ENCODE results near the gene RFFL.
A peak's percentile ranks its signal among the peaks of the same experiment; 100 is the strongest.
"Not testable (repeated sequence)": the region's sequence is repeated elsewhere in the genome, so short reads cannot be mapped to it uniquely, and the experiment has no call there.

RFFL gene

DNA sequence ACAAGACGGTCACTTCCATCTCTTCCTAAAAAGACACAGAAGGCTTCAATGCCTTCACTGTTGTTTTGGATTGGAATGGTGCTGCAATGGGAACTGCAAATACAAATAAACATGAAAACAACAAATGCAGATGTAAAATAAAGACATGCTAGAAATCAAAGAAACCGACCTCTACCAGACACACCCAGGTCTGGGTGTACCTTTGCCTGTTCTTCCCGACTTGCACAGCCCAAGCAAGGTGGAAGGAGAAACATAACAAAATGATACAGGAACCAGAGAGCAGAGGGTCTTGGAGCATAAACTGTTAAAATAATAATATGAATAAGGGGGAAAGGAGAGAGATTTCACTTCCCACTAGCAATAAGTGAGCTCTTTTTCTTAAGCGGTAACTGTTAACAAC lies 17.3 kb downstream of the RFFL start:
- DNase-seq, result no peak

- DNase-seq, result not testable (repeated sequence)
These were observed 18.0 kb downstream of the RFFL start for GRCh38 chr17:35045458-35045979.

DNA sequence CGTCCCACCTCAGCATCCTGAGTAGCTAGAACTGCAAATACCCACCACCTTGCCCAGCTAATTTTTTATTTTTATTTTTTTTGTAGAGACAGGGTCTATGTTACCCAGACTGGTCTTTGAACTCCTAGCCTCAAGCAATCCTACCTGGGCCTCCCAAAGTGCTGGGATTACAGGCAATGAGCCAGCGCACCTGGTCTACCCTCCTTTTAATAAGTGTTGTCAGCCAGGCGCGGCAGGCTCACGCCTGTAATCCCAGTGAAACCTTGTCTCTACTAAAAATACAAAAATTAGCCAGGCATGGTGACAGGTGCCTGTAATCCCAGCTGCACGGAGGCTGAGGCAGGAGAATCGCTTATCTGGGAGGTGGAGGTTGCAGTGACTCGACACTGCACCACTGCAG lies 19.3 kb downstream of the RFFL start:
- no peak for DNase-seq

- DNase-seq, result no peak
These were observed 22.1 kb downstream of the RFFL start for GRCh38 chr17:35041390-35041789.

GRCh38 chr17:35038453-35038852 lies 25.1 kb downstream of the RFFL start:
- no peak for DNase-seq

DNA sequence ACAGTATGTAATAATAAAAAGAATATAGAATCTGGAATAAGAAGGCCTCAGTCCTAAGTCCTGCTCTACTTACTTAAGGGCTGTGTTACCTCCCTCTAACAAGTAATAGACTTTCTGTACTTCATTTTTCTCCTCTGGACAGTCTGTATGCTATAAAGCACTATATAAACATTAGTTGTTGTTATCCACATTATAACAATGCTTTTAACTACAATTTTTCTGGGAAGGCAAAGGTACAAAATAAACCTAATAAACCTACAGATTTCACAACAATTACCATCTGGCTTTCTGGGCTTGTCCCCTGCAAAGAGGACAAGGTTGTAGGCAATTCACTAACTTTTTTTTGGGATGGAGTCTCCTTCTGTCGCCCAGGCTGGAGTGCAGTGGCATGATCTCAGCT lies 32.7 kb downstream of the RFFL start:
- DNase-seq, result no peak

- DNase-seq, result no peak
These were observed 34.8 kb downstream of the RFFL start for GRCh38 chr17:35028531-35029262.

DNA sequence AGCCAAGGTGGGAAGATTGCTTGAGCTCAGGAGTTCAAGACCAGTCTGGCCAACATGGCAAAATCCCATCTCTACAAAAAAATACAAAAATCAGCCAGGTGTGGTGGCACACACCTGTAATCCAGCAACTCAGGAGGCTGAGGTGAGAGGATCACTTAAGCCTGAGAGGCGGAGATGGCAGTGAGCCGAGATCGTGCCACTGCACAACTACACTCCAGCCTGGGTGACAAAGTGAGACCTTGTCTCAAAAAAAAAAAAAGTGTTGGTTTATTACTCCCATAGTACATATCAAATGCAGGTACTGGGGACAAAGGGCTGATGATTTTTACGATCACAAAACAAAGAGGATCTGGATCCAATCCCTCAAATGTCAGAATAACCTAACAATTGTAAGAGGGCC lies 35.4 kb downstream of the RFFL start:
- DNase-seq, result not testable (repeated sequence)

GRCh38 chr17:35025541-35025940 lies 38.0 kb downstream of the RFFL start:
- DNase-seq, result no peak

GRCh38 chr17:35023538-35023937 lies 40.0 kb downstream of the RFFL start:
- DNase-seq, result no peak

DNA sequence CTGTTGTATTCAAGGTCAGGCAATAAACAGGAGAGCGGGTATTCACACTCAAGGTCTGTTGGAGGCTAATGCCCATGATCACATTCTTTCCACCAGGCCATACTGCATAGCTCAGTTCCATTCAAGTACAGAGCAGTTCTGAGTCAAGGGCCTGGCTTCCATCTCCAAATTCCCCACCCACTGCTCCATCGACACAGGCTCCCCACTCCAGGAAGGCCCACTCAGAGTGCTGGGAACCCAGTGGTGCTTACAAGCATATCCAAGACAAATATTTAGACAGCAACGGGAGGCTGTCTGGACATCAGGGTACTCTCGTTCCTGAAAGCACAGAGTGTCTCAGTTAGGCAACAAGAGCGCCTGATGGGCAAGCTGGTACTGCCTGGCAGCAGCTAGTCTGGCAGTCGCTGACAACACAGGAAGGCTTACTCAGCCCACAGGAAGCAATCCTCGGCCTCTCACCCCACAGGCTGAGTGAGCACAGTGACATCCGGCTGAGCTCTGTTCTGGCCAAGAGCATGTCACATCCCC lies 40.9 kb downstream of the RFFL start:
- peak; percentile 31 for DNase-seq

DNA sequence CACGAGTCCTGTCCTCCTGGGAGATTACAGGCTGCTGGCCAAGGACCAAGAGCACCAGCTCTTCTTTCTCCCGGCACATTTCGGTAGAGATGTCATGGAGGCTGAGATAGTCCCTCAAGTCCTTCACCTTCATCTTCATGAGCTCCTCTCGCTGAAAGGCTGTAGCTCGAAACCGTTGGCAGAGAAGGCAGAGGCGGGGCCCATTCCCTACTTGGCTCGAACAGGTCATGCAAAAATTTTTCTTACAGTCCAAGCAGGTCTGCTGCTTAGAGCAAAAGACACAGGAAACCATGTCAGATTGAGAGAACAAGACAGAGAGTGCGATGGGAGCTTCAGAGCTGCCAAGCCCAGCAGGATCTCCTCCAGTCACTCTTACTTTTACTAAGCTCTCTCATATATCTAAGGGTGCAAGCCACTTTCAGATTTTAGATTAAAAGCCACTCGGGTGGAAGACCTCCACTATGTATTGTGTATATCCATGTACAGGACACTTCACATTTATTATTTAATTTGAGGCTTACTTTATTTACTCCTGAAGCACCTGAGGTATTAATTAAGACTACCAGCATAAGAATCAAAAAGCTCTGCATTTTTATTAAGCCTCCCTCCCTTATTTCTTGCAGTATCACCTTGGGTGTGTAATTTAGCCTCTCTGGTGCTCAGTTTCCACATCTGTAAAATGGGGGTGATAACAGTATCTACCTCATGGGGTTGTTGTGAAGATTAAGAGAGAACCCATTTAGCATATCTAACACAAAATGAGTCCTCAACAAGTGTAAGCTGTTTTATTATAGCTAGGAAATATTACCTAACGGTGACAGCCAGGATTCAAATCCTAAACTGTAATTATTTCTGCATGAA lies 41.8 kb downstream of the RFFL start:
- no peak for DNase-seq

DNA sequence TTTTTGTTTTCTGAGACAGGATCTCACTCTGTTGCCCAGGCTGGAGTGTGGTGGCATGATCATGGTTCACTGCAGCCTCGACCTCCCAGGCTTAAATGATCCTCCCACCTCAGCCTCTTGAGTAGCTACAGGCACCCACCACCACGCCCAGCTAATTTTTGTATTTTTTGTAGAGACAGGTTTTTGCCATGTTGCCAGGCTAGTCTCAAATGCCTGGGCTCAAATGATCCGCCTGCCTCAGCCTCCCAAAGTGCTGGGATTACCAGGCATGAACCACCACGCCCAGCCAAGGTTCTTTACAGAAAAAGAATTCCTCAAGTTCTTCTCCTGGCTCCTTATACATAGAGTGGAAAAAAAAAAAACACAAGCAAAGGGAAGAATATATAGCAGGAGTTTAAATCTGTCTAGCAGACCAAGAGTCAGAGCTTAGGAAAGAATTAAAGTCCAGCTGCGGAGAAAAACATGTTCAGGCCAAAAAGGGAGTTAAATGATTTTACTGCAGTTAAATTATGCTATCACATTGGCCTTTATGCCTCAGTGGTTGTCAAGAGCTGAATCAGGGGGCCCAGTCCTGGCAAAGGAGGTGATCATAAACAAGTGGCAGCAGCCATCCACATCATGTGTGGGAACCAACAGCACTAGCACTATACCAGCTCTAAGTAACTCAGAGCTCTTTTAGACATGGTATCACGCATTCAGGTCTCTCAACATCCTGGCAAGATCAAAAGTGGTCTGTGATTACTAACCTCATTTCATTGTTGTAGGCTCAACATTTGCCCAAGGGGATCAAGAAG lies 43.9 kb downstream of the RFFL start:
- no peak for DNase-seq

- no peak for DNase-seq
These were observed 44.7 kb downstream of the RFFL start for GRCh38 chr17:35018814-35019213.

DNA sequence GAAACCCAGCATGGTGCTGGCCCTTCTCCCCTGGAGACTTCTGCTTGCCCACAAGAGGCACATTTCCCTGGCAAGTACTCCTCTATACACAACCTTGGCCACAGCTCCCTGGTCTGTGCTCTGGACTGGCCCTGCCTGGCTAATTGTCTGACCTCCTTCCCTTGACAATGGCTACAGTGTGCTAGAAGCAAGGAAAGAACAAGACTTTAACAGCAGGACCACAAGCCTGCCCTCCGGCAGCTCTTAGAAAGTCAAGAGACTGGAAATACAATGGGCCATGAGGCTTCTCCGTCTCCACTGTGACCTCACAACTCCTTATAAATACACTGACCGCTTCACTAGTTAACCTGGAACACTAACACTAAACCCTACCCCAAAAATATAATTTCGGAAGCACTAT lies 46.5 kb downstream of the RFFL start:
- no peak for DNase-seq

DNA sequence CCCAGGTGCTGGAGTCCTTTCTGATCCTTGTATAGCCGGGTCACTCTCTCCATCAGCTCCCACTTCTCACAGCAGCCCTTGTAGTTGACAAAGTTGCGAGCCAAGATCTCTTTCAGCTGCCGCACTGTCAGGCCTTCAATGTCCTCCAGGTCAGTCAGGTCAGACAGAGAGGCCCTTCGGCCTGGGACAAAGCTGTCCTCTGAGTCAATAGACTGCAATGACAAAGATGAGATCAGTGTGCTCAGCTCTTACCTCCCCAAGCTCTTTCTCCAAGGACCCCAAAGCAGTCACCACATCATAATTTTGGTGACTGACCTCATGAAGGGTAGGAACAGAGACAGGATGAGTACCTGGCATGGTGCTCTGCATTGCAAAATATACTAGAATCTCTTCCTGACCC lies 47.1 kb downstream of the RFFL start:
- DNase-seq, result no peak

GRCh38 chr17:35011671-35012216 lies 51.8 kb downstream of the RFFL start:
- no peak for DNase-seq

GRCh38 chr17:35010093-35010492 lies 53.4 kb downstream of the RFFL start:
- DNase-seq, result no peak

GRCh38 chr17:35006961-35007360 lies 56.5 kb downstream of the RFFL start:
- DNase-seq, result no peak

DNA sequence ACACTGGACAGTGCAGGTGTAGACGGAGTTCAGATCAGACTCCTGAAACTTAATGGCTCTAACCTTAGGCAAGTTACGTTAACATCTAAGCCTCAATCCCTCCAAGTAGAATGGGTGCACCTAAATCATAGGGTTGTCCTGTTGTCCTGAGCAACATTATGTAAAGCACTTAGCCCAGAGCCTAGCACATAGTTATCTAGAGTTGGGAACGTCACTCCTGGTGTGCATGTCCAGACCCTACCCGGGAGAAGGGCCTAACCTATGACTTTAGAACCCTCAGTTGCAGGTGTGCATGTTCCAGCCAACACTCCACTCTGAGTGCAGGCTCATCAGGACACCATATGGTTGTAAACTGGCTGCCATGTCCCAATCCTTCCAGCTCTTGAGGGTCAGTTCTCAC lies 57.2 kb downstream of the RFFL start:
- DNase-seq, result no peak

- no peak for DNase-seq
These were observed 59.7 kb downstream of the RFFL start for GRCh38 chr17:35003778-35004177.

GRCh38 chr17:35002876-35003551 lies 60.5 kb downstream of the RFFL start:
- no peak for DNase-seq

Data from SHP77 treated with DMSO at 0.1 percent for 48 hours (cell line).